HG03039 (cell line): ENCODE results near the gene ECT2L.

ENCODE experiments used
- ATAC-seq: cut with Tn5 transposase; IDR thresholded peaks from one replicate; pipeline ENCODE4 v1.9.1; 2021; ENCODE audit warnings: mild to moderate bottlenecking, moderate library complexity; ENCODE audit not compliant: unreplicated experiment

Gene ECT2L, protein sequence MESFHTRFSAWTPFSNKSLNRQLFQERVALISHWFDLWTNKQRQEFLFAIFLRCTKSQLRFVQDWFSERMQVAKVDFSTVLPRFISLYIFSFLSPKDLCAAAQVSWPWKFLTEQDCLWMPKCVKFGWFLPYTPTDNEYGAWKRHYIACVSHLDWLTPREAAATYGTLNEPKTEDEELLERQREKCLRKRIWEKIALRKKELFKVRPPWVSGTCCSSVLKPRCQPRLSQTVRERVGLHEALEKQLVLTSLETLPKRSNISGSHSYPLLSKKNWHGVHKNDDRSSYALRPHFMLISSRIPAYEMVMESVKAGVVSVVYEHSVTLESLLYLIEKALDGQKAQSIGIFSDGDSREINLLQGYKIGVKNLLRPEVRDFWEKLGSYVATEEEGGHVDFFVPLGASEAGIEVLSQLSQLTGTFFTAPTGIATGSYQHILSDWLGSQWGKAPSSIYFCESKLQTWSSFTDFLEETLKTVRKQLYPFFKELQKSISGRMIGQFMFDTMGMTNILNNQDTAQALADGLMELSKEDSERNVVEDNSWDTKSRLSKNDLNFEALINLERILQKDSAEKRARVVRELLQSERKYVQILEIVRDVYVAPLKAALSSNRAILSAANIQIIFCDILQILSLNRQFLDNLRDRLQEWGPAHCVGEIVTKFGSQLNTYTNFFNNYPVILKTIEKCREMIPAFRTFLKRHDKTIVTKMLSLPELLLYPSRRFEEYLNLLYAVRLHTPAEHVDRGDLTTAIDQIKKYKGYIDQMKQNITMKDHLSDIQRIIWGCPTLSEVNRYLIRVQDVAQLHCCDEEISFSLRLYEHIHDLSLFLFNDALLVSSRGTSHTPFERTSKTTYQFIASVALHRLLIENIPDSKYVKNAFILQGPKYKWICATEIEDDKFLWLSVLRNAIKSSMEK

DNA sequence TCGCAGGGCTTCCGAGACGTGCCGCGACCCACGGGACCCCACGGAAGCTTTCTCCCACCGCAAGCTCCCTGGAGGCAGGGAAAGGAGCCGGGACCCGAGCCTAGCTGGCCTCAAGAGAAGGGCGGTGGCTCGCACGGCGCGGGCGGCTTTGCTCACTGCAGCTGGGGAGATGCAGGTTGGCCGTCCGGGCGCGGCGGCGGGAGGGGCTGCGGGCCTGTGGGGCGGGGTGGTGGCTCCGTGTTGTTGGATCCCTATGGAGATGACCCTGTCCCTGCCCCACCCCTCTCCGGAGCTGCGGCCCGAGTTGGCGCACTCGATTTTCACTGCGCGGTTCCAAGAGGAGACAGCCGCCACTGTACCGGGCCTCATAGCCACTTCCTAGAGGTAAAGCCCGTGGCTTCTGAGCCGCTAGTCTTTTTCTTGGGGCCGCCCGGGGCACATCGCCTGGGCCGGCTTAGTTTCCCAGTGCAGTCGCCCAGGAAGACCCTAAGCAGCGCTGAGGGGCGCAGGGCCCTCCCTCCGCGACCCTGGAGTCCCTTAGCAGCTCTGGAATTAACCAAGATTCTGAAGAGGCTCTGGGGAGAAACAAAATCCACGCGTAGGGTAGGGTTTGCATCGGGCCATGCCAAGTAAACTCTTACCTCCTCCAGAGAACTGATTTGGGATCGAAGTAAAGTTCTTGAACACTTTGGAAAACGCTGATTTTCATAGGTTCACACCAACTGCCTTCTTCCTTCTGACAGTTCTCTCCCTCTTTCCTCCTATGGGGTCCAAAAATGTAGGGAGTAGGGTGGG lies at the start of gene ECT2L:
ECT2L (plus strand) TSS at position 279 of the 795 bp plus-strand sequence. CDS start 17,188 bp downstream, outside the sequence.
- no peak for ATAC-seq

DNA sequence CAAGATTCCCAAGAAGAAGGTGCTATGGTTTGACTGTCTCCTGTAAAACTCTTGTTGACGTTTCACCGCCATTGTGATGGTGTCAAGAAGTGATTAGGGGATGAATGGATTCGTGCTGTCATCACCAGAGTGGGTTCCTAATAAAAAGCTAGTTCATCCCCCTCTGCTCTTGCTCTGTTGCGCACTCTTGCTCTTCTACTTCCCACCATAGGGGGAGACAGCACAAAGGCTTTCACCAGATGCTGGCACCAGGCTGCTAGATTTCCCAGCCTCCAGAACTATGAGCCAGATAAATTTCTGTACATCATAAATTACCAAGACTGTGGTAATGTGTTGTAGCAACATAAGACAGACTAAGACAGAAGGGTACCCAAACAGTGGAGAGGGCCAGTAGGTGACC lies 43.9 kb upstream of the ECT2L start:
- no peak for ATAC-seq

DNA sequence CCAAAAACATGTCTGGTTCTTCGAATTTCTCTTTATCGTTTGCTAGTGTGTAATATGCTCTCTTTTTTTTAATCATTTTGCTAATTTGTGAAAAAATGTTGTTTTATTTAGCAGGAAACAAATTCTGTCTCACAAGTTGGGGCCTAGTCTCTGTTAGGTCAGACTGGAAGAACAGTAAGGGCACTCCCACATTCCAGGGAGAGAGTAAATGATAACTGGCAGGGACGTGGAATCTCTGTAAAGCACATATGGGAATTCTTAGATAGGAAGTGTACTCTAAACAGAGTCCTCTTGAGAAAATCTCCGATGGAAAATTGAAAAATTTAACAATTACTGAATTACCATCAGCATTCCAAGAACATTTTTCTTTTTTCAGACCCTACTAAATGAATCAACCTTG lies 38.8 kb upstream of the ECT2L start:
- no peak for ATAC-seq

DNA sequence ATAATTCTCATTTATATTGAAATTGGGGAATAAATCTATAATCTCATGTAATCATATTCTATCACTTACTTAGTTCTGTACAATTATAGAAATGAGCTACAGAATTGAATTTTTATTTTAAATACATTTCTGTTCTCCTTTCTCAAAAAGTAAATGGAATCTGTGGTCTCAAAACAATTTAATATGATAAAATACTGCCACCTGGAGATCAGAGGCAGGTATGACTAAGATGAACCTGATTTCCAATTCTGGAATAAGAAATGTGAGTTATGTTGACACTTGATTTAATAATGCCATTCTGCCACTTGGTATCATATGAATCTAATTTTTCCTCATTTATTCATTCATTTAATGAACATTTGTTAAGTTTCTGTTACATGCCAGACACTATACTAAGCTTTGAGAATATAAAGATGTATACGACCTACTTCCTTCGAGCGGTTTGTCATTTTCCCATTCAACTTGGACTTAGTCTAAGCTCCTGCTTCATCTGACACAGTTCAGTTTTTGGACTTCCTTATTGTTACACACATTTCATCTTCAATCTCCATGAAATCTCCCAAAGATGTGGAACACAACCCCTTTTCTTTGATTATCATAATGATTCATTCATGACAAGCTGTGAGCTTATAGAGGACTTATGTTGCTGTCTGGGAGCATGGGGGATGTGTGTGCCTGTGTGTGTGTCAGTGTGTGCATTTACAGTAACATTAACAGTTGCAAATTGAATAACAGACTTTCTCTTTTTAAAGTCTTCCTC lies 29.8 kb upstream of the ECT2L start:
- ATAC-seq: no peak

DNA sequence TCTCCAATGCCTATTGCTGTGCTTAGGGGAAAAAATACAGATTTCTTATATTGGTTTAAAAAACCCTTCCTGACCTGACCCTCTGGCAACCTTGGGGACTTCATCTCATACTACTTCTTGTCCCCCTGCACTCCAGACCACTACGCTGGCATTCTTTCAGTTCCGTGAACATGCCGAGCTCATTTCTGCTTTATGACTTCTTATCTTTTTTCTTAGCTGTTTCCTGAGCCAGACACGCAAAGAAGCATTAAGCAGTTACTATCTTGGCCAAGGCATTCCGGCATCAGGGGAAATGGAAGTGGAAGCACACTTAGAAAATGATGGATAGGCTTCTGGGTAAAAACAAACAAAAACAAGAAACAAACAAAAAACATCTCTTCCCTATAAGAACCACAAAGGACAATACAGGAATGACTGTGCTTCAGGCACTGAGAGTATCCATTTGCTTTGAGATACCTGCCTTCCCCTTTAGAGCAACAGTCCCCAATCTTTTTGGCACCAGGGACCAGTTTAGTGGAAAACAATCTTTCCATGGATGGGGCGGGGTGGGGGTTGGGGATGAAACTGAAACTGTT lies 26.7 kb upstream of the ECT2L start:
- no peak for ATAC-seq

DNA sequence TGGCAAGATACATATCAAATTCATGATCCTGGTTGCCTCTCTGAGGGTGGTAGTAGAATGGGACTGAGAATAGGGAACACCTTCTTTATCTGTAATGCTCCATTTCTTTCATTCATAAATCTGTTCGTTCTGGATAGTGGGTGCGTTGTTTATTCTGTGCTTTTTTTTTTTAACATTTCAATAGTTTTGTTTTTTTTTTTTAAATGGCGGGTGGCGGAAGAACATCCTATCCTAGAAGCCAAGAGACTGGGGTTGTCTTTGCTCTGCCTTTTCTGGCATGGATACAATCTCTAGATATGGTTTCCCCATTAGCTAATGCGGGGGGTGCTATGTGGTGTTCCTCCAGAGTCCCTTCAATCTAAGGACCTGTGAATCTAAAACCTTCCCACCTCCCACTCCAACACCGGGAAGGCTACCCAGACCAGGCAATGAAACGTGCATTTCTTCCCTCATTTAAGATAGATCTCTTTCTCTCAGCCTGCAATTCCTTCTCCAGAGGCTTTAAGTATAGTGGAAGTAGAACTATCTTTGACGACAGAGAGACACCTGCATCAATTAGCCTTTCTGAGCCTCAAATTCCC lies 23.2 kb upstream of the ECT2L start:
- no peak for ATAC-seq

DNA sequence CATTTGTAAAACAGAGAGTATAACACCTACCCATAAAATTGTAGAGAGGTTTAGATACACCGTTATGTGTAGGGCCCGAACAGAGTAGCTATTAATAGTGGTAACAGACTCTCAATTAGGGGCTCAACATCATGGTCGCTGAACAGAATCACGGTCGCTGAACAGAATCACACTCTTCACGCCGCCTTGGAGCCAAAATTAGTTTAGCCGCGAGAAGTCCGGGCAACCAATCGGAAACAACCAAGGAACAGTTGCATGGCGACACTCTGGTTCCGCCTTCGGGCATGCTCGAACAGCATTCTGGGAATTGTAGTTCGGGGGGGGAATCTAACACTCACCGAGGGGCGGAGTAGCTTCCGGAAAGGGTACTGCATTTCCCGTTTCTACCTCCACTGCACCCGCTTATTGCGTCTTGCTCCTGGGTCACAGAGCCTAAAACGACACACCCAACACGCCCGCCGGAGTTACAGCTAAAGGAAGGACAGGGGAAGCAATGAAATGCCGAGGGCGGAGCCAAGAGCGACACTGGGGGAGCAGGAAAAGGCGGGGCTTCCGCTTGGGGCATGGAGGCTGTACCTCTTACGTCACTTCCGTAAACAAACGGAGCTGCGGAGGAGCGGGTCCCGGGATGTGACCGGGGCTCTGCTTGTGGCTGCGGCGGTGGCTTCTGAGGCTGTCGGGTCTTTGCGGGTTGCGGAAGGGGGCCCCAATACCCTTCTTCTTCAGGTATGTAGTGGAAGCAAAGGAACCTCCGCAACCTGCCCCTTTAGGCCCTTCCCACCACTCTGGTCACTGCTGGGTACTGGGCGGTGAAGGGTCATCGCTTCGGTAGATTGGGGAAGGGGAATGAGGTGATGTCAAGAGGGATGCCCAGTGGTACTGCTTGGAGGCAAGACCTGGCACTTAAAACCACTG lies 22.5 kb upstream of the ECT2L start, which contains the start of gene CCDC28A:
CCDC28A (plus strand) TSS at position 593 of the 915 bp plus-strand sequence. CDS start 2,352 bp downstream, outside the sequence.
- ATAC-seq: peak; percentile 91

DNA sequence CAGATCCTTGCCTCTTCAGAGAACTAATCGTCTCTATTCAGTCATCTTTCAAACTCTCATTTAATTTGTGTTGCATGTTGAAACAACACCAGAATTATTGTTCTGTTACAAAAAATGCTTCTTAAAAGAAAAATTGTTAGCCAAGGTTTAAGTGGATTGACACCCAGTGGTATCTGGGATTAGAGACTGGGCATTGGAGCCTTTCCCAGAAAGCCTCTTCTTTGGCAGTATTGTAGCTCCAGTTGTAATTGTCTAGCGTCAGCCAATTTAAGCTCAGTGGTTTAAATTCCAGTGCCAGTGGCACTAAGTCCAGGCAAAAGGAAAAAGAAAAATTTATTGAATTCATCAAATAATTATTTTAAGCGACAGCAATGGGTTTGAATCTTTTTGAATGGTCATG lies 21.5 kb upstream of the ECT2L start:
- no peak for ATAC-seq

DNA sequence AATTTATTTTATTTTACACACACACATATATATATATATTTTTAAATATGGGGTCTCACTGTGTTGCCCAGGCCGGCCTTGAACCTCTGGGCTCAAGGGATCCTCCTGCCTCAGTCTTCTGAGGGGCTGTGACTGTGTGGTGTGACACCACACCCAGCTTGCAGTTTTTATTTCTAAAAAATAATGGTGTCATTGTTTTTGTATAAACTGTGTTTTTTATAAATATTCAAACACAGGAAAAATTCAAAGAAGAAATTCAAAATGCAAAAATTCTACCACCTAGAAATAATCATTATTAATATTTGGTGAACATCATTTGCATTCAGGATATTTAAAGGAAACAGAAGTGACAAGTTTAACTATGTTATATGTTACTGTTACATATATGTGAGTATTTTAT lies 19.2 kb upstream of the ECT2L start:
- no peak for ATAC-seq

DNA sequence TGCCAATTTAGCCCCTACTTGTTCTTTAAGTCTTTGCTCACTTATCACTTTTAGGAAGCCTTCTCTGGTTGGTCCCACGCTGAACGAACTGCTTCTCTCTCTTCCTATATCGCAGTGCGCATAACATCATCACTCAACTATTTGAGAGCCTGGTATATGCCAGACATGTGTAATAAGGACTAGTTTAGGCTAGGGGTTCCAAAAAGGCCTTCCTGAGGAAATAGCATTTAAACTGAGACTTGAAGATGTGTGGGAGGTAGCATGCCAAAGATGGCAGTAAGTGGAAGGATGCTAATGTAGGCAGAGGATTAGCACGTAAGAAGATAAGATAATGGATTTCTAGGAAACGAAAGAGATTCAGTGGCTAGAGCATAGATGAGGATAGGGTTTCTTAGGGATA lies 17.6 kb upstream of the ECT2L start:
- ATAC-seq: no peak

DNA sequence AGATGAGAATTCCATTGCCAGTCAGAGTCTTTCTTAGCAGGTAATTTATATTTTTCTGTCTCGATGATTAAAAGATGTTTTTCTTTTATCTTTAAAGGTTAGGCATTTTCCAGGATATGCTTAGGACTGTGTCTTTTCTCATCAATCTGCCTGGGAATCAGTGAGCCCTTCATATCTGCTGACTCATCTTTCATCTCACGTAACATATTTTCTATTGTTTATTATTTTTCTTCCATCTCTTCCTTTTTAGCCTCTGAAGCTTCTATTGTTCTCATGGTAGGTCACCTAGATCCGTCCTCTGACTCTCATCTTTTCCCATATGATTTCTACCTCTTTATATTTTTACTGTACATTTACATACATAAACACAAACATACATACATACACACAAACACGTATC lies 13.6 kb upstream of the ECT2L start:
- no peak for ATAC-seq

DNA sequence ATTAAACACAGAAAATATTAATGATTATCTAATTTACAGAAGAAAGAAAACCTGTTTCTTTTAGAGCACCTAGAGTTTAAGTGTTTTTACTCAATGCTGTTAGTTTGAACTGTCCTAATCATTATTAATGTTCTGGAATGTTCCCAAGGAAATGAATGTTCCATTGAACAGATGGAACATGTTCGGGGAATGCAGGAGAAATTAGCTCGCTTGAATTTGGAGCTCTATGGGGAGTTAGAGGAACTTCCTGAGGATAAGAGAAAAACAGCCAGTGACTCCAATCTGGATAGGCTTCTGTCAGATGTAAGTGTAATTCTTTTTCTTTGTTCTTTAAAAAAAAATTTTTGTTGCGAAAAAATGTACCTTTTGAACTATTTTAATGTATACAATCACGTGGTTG lies 10.8 kb upstream of the ECT2L start:
- no peak for ATAC-seq

DNA sequence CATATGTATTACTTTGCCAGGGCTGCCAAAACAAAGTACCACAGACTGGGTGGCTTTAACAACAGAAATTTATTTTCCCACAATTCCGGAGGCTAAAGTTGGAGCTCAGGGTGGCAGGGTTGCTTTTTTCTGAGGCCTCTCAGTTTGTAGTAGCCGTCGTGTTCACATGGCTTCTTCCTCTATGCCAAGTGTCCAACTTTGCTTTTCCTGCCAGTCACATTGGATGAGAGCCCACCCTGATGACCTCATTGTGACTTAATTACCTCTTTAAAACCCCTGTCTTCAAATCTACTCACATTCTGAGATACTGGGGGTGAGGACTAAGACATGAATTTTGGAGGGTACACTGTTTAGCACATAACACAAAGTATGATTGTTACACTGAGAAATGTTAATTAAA lies 9.9 kb upstream of the ECT2L start:
- ATAC-seq: no peak

DNA sequence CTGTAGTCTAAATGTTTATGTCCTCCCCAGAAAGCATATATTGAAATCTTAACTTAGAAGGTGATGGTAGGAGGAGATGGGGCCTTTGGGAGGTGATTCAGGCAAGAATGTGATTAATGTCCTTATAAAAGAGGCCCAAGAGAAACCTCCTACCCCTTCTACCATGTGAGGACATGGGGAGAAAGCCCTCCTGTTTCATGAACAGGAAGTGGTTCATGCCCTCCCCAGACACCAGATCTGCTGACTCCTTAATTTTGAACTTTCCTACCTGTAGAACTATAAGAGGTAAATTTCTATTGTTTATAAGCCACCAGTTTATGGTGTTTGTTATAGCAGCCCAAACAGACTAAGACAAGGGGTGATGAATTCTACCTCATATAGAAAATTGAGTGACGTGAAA lies 8.7 kb upstream of the ECT2L start:
- no peak for ATAC-seq

DNA sequence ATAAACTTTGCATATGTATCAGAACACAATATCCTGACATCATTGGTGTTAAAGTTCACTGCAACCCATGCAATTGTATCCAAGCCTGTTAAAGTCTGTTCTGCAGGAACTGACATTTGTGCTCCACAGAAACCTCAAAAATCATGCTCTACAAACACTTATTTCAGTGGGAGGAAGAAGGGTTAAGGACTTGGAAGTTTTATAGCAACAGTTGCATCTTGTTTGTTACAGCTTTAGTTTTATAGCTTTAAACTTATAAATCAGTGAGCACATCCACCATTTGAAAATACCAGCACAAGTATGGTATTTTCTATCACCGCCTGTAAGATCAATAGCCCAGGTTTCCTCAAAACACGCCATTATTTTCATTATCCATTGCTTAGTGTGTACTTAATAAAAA lies 884 bp downstream of the ECT2L start:
- no peak for ATAC-seq

DNA sequence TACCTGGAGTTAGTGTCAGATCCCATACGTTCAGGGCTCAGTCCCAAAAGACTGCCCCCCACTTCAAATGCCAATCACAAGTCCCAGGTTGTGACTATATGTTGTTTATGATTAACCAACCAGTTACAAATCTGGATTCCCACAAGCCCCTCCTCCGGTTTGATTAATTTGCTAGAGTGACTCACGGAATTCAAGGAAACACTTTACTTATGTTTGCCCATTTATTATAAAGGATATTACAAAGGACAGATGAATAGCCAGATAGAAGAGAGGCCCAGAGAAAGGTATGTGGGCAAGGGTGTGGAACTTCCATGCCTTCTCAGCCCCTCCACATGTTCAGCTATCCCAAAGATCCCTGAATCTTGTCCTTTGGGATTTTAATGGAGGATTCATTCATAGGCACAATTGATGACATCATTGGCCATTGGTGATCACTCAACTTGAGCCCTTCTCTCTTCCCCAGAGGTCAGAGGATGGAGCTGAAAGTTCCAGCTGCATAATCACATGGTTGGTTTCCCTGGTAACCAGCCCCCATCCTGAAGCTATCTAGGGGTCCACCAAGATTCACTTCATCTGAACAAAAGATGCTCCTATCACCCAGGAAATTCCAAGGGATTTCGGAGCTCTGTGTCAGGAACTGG lies 2.0 kb downstream of the ECT2L start:
- ATAC-seq: no peak

DNA sequence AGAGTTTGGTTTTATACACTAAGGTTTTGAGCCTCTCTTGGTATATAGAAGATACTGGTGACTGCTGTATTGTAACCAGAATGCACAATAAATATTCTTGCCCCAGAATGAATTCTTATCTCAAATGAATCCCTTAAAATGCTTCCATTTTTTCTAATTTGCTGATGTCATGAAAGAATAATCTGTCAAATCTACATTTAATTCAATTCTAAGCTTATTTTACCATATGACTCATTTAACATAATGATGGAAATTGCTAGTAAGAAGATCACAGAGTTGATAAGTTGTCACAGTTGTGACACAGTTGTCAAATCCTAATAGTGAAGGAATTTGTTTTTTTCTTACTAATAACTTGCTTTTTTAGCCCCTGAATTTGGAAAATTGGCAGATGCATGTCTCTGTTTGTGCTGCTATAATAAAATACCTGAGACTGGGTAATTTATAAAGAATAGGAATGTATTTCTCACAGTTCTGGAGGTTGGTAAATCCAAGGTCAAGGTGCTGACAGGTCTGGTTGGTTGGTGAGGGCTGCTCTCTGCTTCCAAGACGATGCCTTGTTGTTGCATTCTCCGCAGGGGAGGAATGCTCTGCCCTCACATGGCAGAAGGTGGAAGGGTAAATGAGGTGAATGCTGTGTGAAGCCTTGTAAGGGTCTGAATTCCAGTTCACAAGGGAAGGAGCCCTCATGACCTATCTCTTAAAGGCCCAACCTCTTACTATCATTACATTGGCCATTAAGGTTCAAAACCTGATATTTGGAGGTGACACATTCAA lies 4.7 kb downstream of the ECT2L start:
- ATAC-seq: no peak
